Nephron progenitor cell (in vitro differentiated cells): ENCODE results near the gene CAMTA1.

Experiments
- DNase-seq: peaks from one replicate; pipeline ENCODE4 v3.0.0; 2021
- H3K27ac Mint-ChIP-seq: 2 replicates; pipeline ENCODE4 v1.8.0; 2021; ENCODE audit warnings: mild to moderate bottlenecking, moderate library complexity, mixed read lengths
- H3K27me3 Mint-ChIP-seq: 2 replicates; pipeline ENCODE4 v1.8.0; 2021; ENCODE audit warnings: mild to moderate bottlenecking, low read depth, mixed read lengths; ENCODE audit not compliant: poor library complexity
- H3K36me3 Mint-ChIP-seq: 2 replicates; pipeline ENCODE4 v1.8.0; 2021; ENCODE audit warnings: low read depth, mixed read lengths
- H3K4me1 Mint-ChIP-seq: 2 replicates; pipeline ENCODE4 v1.8.0; 2021; ENCODE audit warnings: mixed read lengths
- H3K4me3 Mint-ChIP-seq: 2 replicates; pipeline ENCODE4 v1.8.0; 2021; ENCODE audit warnings: mild to moderate bottlenecking, moderate library complexity, mixed read lengths
- H3K9me3 Mint-ChIP-seq: 2 replicates; pipeline ENCODE4 v1.8.0; 2021; ENCODE audit warnings: mild to moderate bottlenecking, moderate library complexity, mixed read lengths
- CTCF ChIP-seq: fragments of 200-600 bp; sonication (generic); IDR thresholded peaks from 2 replicates; pipeline ENCODE4 v1.5.0; 2021; ENCODE audit warnings: antibody characterized with exemption

CAMTA1 gene

DNA sequence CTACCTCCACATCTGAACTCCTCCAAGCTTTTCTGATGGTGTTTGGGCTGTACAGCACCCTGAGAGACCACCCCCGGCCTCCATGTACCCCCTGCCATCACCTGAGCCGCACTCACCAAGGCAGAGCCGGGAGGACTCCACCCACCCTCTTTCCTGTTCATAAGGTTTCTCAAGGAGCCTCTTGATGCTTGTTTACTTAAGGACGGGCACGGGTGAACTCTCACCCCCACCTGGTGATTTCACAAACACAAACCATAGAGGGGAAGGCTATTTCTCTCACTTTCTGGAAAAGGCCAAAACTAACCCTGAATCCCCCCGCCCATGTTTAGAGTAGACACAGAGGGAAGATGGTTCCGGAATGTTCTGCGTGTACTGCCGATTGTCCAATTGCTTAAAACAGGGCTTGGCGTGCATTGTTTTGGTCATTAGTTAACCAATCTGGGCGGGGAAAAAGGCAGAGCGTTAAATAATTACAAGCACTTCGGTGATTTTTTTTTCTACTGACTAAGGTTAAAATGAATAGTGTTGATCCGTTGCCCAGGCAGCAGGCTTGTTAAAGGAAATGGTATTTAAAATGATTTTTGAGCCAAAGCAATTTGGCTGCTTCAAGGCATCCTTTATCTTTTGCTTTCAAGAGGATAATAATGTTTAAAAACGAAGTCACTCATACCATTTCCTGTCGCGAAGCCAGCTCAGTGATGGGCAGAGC, 706.0 kb downstream of the CAMTA1 start:
- peaks cover 53% of the 10 kb centered on the region for H3K4me1 Mint-ChIP-seq
- DNase-seq: no peak
- H3K4me3 Mint-ChIP-seq: no peak overlapping the region
- H3K27me3 Mint-ChIP-seq: no peaks in the 10 kb centered on the region
- no peaks in the 10 kb centered on the region for H3K9me3 Mint-ChIP-seq
- H3K36me3 Mint-ChIP-seq: no peaks in the 10 kb centered on the region
- peak overlapping the region; percentile 87 for H3K27ac Mint-ChIP-seq
- TF ChIP-seq CTCF: no peak

DNA sequence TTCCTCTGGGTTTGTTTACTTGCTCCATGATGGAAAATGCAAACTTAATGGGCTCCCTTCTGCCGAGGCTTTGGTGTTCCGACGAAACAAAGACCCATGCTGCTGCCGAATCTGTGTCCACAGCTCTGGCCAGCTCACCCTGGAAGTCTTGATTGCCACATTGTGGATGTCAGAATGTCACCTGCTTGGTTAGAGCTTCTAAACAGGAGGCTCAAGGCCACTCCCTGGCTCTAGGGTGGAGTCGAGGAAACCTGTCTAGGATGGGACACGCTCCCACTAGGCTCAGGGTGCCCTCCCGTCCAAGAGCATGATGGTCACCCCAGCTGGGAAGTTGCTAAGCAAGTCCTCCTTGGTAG, 706.5 kb downstream of the CAMTA1 start:
- DNase-seq: no peak
- no peak for TF ChIP-seq CTCF
- Mint-ChIP-seq H3K36me3 (no peaks in the 10 kb centered on the region), H3K4me3 (no peak overlapping the region), H3K27ac (no peak overlapping the region), H3K9me3 (no peaks in the 10 kb centered on the region), H3K4me1 (peaks cover 53% of the 10 kb centered on the region), H3K27me3 (no peaks in the 10 kb centered on the region)

- TF ChIP-seq CTCF: no peak
- DNase-seq: no peak
- no peak overlapping the region for H3K27ac Mint-ChIP-seq
- H3K4me1 Mint-ChIP-seq: peaks cover 40% of the 10 kb centered on the region
- no peak overlapping the region for H3K4me3 Mint-ChIP-seq
- no peaks in the 10 kb centered on the region for H3K9me3 Mint-ChIP-seq
- no peaks in the 10 kb centered on the region for H3K36me3 Mint-ChIP-seq
- H3K27me3 Mint-ChIP-seq: no peaks in the 10 kb centered on the region
These were observed 708.6 kb downstream of the CAMTA1 start for GRCh38 chr1:7493711-7494454.

GRCh38 chr1:7495962-7496361, 710.7 kb downstream of the CAMTA1 start:
- H3K4me1 Mint-ChIP-seq: peaks cover 32% of the 10 kb centered on the region
- H3K36me3 Mint-ChIP-seq: no peaks in the 10 kb centered on the region
- TF ChIP-seq CTCF: no peak
- H3K27ac Mint-ChIP-seq: no peak overlapping the region
- DNase-seq: no peak
- H3K4me3 Mint-ChIP-seq: no peak overlapping the region
- no peaks in the 10 kb centered on the region for H3K27me3 Mint-ChIP-seq
- H3K9me3 Mint-ChIP-seq: no peaks in the 10 kb centered on the region

DNA sequence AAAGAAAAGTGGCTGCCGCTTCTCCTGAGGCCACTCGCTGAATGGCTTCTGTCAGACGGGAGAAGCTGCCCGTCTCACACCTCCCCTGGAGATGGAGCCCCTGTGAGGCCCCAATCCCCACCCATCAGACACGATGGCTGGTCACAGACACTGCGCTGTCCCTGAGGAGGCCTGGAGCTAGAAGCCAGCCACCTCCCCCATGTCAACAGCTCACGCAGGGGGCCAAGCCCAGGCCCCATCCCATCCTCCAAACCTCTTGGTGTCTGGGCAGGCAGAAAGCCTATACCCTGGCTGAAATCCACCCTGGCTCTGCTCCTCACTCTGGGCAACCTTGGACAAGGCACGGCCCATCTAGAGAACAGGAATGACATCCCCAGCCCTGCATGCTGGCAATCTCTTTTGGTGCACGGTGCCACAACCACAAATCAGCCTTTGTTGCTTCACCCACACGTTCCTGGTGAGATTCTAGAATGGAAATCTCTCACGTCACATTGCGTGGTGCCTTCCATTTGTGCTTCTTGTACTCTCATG, 711.9 kb downstream of the CAMTA1 start:
- H3K36me3 Mint-ChIP-seq: no peaks in the 10 kb centered on the region
- H3K27ac Mint-ChIP-seq: no peak overlapping the region
- H3K4me3 Mint-ChIP-seq: no peak overlapping the region
- peaks cover 22% of the 10 kb centered on the region for H3K4me1 Mint-ChIP-seq
- TF ChIP-seq CTCF: no peak
- no peaks in the 10 kb centered on the region for H3K9me3 Mint-ChIP-seq
- H3K27me3 Mint-ChIP-seq: no peaks in the 10 kb centered on the region
- no peak for DNase-seq
